ENCODE data around the gene GFRA4.
"Not testable (repeated sequence)": the region's sequence is repeated elsewhere in the genome, so short reads cannot be mapped to it uniquely, and the experiment has no call there.

The GFRA4 gene

DNA sequence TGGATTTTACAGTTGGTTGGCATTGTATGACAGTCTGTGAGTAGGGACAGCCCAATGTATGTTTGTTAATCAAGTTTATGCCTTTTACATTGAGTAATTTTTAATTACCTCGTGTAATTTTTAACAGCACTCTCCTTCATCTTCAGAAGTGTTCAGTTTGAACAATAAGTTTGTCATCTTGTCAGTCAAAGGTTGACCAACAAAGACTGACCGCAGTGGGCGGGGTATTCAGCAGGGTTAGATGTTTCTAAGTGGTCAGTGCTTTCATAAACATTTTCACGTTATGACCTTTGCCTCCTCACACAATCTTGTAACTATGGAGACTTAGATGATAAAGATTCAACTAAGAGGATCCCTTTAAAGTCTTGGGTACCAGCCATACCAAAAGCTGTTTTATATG lies 40.8 kb downstream of the GFRA4 start:
- DNase-seq (ENCODE audit: low spot score) (no peak), FAIRE-seq (no peak)

GRCh38 chr20:3621111-3621510 lies 42.1 kb downstream of the GFRA4 start:
- no peak for FAIRE-seq
- no peak for DNase-seq (ENCODE audit: low spot score)

- no peak for FAIRE-seq
- peak; percentile 9 for DNase-seq (ENCODE audit: low spot score)
Measured at GRCh38 chr20:3616250-3616649, 46.9 kb downstream of the GFRA4 start.

- FAIRE-seq; DNase-seq (ENCODE audit: low spot score): not testable (repeated sequence)
Measured at GRCh38 chr20:3615171-3615840, 47.9 kb downstream of the GFRA4 start.

DNA sequence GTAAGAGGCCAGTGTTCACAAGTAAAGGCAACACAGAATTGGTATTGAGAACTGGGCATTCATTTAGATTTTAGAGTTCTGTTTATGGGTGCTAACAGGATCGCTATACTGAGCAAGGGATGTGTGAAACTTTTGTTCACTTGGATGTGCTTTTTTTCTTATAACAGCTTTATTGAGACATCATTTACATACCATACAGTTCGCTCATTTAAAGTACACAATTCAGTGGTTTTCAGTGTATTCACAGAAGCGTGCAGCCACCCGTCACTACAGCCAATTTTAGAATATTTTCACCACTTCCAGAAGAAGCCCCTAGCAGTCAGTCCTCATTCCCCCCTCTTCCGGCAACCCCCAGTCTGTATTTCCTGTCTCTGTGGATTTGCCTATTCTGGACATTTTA lies 48.7 kb downstream of the GFRA4 start:
- FAIRE-seq (no peak), DNase-seq (ENCODE audit: low spot score) (no peak)

DNA sequence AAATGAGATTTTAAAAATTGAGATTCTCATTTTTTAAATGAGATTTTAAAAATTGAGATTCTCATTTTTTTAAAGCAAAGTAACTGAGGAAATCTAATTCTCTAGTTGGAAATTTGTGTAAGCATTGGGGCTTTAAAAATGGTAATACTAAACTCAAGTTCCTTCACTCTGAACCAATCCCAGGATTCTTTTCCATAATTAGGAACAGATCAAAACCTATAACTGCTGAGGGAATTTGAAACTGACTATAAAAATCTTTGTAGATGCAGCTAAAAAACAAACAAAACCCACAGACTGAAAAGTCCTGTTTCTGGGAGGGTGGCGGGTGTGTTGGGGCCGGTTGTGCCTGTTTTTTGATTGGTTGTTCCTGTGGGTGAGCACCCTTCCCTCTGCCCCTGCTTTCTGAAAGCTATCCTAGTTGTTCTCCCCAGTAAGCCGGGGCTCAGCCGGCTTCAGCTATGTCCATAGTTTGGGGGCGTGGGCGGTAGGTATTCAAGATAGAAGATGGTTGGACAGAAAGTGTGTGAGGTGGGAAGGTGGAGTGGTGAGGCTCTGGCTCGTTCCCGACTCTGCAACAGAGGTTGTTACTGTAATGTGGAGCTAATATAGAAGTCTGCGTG lies 49.3 kb downstream of the GFRA4 start:
- DNase-seq (ENCODE audit: low spot score) (no peak), FAIRE-seq (no peak)

- FAIRE-seq, result no peak
- no peak for DNase-seq (ENCODE audit: low spot score)
Measured at GRCh38 chr20:3612795-3613572, 50.2 kb downstream of the GFRA4 start.

GRCh38 chr20:3611901-3612300 lies 51.3 kb downstream of the GFRA4 start:
- DNase-seq (ENCODE audit: low spot score) (no peak), FAIRE-seq (no peak)
